B cell (primary cell): Measurements from ENCODE around the gene TBC1D14.

ENCODE experiments used
- EZH2 ChIP-seq: IDR thresholded peaks from 2 replicates; pipeline ENCODE4 v1.6.1; 2012; ENCODE audit warnings: borderline replicate concordance, low read depth, mild to moderate bottlenecking, moderate library complexity, low read length; ENCODE audit not compliant: insufficient read depth, poor library complexity, severe bottlenecking
- TF ChIP-seq, protein P1 (sequence below): fragments of 200-600 bp; IDR thresholded peaks from one replicate; pipeline ENCODE4 v1.8.0; 2022; ENCODE audit warnings: antibody characterized with exemption, mild to moderate bottlenecking

DNA sequence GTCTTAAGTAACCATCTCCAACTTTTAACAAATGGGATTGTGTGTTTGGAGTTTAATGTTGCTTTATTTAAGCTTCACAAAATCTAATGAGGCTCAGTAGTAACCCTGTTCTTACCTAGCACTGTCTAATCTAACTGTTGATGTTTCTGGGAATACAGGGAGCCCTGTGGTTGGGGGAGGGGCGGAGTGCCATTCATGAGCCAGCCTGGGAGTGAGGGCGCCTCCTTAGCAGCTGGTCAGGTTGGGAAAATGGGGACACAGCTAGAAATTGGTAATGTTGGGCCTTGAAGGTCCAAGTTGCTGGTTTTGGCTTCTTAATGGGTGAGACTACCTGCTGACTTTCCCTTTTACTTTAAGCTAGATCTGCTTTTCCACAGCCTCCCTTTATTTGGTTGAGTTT lies 110.7 kb downstream of the TBC1D14 start:
- TF ChIP-seq, protein P1, sequence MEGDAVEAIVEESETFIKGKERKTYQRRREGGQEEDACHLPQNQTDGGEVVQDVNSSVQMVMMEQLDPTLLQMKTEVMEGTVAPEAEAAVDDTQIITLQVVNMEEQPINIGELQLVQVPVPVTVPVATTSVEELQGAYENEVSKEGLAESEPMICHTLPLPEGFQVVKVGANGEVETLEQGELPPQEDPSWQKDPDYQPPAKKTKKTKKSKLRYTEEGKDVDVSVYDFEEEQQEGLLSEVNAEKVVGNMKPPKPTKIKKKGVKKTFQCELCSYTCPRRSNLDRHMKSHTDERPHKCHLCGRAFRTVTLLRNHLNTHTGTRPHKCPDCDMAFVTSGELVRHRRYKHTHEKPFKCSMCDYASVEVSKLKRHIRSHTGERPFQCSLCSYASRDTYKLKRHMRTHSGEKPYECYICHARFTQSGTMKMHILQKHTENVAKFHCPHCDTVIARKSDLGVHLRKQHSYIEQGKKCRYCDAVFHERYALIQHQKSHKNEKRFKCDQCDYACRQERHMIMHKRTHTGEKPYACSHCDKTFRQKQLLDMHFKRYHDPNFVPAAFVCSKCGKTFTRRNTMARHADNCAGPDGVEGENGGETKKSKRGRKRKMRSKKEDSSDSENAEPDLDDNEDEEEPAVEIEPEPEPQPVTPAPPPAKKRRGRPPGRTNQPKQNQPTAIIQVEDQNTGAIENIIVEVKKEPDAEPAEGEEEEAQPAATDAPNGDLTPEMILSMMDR: no peak
- no peak for TF ChIP-seq EZH2
